ENCODE measurements around the gene S100A14. TPM values are rescaled to one million over a fixed set of nuclear protein-coding genes. Genes with fewer than 3 reads are reported as not detected.

S100A14 gene
- total RNA-seq, 3 donors from 2014 or later: 122 to 361 (median 325) TPM

DNA sequence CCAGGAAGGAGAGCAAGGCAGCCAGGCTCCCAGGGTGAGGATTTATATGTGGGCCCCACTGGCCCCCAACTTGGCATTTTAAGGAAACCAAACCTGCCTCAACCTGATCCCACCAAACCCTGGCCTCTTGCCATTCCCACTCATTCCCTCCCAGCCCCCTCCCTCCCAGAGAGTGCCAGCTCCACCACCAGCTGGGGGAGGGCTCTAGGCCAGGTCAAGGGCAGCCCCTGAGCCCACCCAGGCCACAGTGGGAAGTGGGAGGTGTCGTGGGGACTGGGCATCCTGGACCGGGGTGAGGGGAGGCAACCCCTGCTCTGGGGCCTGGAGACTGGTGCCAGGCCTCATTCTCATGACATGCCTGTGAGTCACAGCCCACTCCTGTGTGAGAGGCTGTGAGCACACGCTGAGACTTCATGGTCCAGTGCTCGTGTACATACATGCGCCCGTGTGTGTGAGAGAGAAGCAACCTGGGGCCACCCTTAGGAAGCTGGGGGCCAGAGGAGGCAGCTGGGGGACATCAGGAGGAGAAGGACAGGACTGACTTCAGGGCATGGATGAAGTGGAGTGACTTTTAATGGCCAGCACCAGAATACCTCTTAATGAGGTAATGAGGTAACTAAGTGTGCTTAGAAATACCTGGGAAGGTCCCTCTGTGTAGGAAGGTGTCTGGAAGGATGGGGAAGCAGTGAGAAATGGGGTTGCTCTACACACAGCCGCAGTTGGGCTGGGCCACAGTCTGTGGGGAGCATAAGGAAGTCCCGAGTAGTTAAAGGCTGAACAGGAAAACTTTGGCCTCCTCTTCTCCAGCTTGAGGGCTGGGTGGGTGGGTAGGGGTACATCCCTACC lies 50.4 kb downstream of the S100A14 start, which contains the start of gene S100A2:
TSS of gene S100A2 (minus strand) at position 316 of the 846 bp plus-strand sequence. CDS start 1,967 bp downstream, outside the sequence.
- Histone ChIP-seq H3K4me3 (no peak within 1 kb of the TSS), H3K4me1 (ENCODE audit: low read depth) (peaks cover 33% of the 10 kb centered on the region), H3K9me3 (no peaks in the 10 kb centered on the region), H3K36me3 (ENCODE audit: low read depth) (no peaks in the 10 kb centered on the region)
- DNase-seq (peak; percentile 60 to 76 (median 67)), ATAC-seq (peak; percentile 61)
- TF ChIP-seq, protein P1, sequence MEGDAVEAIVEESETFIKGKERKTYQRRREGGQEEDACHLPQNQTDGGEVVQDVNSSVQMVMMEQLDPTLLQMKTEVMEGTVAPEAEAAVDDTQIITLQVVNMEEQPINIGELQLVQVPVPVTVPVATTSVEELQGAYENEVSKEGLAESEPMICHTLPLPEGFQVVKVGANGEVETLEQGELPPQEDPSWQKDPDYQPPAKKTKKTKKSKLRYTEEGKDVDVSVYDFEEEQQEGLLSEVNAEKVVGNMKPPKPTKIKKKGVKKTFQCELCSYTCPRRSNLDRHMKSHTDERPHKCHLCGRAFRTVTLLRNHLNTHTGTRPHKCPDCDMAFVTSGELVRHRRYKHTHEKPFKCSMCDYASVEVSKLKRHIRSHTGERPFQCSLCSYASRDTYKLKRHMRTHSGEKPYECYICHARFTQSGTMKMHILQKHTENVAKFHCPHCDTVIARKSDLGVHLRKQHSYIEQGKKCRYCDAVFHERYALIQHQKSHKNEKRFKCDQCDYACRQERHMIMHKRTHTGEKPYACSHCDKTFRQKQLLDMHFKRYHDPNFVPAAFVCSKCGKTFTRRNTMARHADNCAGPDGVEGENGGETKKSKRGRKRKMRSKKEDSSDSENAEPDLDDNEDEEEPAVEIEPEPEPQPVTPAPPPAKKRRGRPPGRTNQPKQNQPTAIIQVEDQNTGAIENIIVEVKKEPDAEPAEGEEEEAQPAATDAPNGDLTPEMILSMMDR (IDR thresholded peaks at IDR 0.05): no peak
- intact Hi-C loops (cut with DNase I, micrococcal nuclease): loop anchor here (5.0 kb wide), 2 partner anchors 33 to 53 kb away; no protein-coding TSS in a partner anchor

Other genes starting within 250 kb of the S100A14 start
- 1 to 10 TPM in 1 of 3 donors, under 1 TPM in 1, not detected in 1; 0.87 to 1.5 TPM for gene S100A12, start 240.7 kb downstream of the S100A14 start, total RNA-seq
- gene S100A8, start 225.3 kb downstream of the S100A14 start, total RNA-seq: 10 to 100 TPM in 2 of 3 donors, 1 to 10 TPM in 1; 3.4 to 90.6 (median 22.4) TPM
- not detected for gene S100A7A, start 199.8 kb downstream of the S100A14 start, total RNA-seq
- not detected for gene S100A7, start 155.7 kb downstream of the S100A14 start, total RNA-seq
- 1,000 to 10,000 TPM; 1,327 to 1,659 (median 1,382) TPM for gene S100A6, start 80.3 kb downstream of the S100A14 start, total RNA-seq
- gene S100A5, start 75.4 kb downstream of the S100A14 start, total RNA-seq: not detected
- gene S100A4, start 70.5 kb downstream of the S100A14 start, total RNA-seq: 100 to 1,000 TPM in 2 of 3 donors, 10 to 100 TPM in 1; 28.9 to 176 (median 141) TPM
- 1 to 10 TPM in 1 of 3 donors, under 1 TPM in 1, not detected in 1; 0.85 to 2.2 TPM for gene S100A3, start 67.1 kb downstream of the S100A14 start, total RNA-seq
- 1 to 10 TPM in 2 of 3 donors, not detected in 1; 1.3 to 1.9 TPM for gene S100A2, start 50.5 kb downstream of the S100A14 start, total RNA-seq
- gene S100A16, start 3.2 kb downstream of the S100A14 start, total RNA-seq: 100 to 1,000 TPM in 2 of 3 donors, 10 to 100 TPM in 1; 79.9 to 156 (median 139) TPM
- 100 to 1,000 TPM in 1 of 3 donors, 10 to 100 TPM in 2; 42.3 to 102 (median 43.9) TPM for gene S100A13, start 11.2 kb upstream of the S100A14 start, total RNA-seq
- gene S100A1, start 12.1 kb upstream of the S100A14 start, total RNA-seq: 1 to 10 TPM in 2 of 3 donors, under 1 TPM in 1; 0.20 to 5.6 (median 2.4) TPM
- 10 to 100 TPM; 64.2 to 71.8 (median 71.6) TPM for gene CHTOP, start 17.7 kb upstream of the S100A14 start, total RNA-seq
- gene SNAPIN, start 42.4 kb upstream of the S100A14 start, total RNA-seq: 10 to 100 TPM; 22.6 to 33.7 (median 25.4) TPM
- 100 to 1,000 TPM in 1 of 3 donors, 10 to 100 TPM in 2; 78.4 to 126 (median 81.3) TPM for gene ILF2, start 54.7 kb upstream of the S100A14 start, total RNA-seq
- 10 to 100 TPM in 1 of 3 donors, 1 to 10 TPM in 2; 2.3 to 16.4 (median 6.0) TPM for gene NPR1, start 62.4 kb upstream of the S100A14 start, total RNA-seq
- 10 to 100 TPM; 30.6 to 52.3 (median 36.1) TPM for gene INTS3, start 111.7 kb upstream of the S100A14 start, total RNA-seq
- gene SLC27A3, start 159.1 kb upstream of the S100A14 start, total RNA-seq: 10 to 100 TPM; 17.9 to 35.1 (median 22.9) TPM